CD4-positive, CD25-positive, alpha-beta regulatory T cell (primary cell): ENCODE results near the gene TNIK. TPM values are rescaled to one million over a fixed set of nuclear protein-coding genes. Genes with fewer than 3 reads are reported as not detected.

ENCODE experiments used
- ATAC-seq, 2 donors: fragments of 150-1000 bp; cut with Tn5 transposase; one replicate each; pipeline ENCODE4 v1.10.0; 2021; ENCODE audit warnings: low read depth in 2 of 2, moderate number of reproducible peaks in 2 of 2, moderate library complexity in 1 of 2
- DNase-seq, 3 donors: peaks; one replicate each; pipeline versions ENCODE4 v3.0.0 to v3.0.0-alpha.2; 2012 to 2022; ENCODE audit warnings: mixed read lengths in 1 of 3
- H3K27ac ChIP-seq: one replicate; pipeline ENCODE4 v1.7.0; 2013; ENCODE audit warnings: mild to moderate bottlenecking, low read length; ENCODE audit not compliant: insufficient read depth, poor library complexity, severe bottlenecking
- H3K27me3 ChIP-seq: one replicate; pipeline ENCODE4 v1.7.0; 2013; ENCODE audit warnings: low read length; ENCODE audit not compliant: control insufficient read depth, insufficient read depth
- H3K36me3 ChIP-seq: one replicate; pipeline ENCODE4 v1.7.0; 2013; ENCODE audit warnings: mild to moderate bottlenecking, low read length, moderate library complexity; ENCODE audit not compliant: control insufficient read depth, insufficient read depth
- H3K4me1 ChIP-seq: 2 replicates; pipeline ENCODE4 v1.7.0; 2013; ENCODE audit warnings: mild to moderate bottlenecking, low read length; ENCODE audit not compliant: insufficient read depth, control insufficient read depth, poor library complexity, severe bottlenecking
- H3K4me3 ChIP-seq: one replicate; pipeline ENCODE4 v1.7.0; 2013; ENCODE audit warnings: low read depth, mild to moderate bottlenecking, low read length, moderate library complexity
- H3K9me3 ChIP-seq, 2 experiments: 1 replicate in 1 of 2; 2 replicates in 1 of 2; pipeline ENCODE4 v1.7.0; 2013; ENCODE audit warnings: low read length in 2 of 2, mild to moderate bottlenecking in 1 of 2, moderate library complexity in 1 of 2; ENCODE audit not compliant: control insufficient read depth in 2 of 2
- H3K27ac Mint-ChIP-seq, 3 donors: one replicate each; pipeline ENCODE4 v1.8.0; 2020 to 2022; ENCODE audit warnings: mild to moderate bottlenecking in 3 of 3, mixed read lengths in 3 of 3, moderate library complexity in 2 of 3
- H3K27me3 Mint-ChIP-seq: one replicate; pipeline ENCODE4 v1.8.0; 2022; ENCODE audit warnings: mild to moderate bottlenecking, mixed read lengths
- H3K36me3 Mint-ChIP-seq: one replicate; pipeline ENCODE4 v1.8.0; 2020; ENCODE audit warnings: mixed read lengths
- H3K4me1 Mint-ChIP-seq, 4 donors: one replicate each; pipeline ENCODE4 v1.8.0; 2020 to 2022; ENCODE audit warnings: mixed read lengths in 4 of 4, mild to moderate bottlenecking in 1 of 4
- H3K4me3 Mint-ChIP-seq, 4 donors: one replicate each; pipeline ENCODE4 v1.8.0; 2020 to 2022; ENCODE audit warnings: mild to moderate bottlenecking in 4 of 4, mixed read lengths in 4 of 4, moderate library complexity in 3 of 4
- H3K9me3 Mint-ChIP-seq, 7 donors: one replicate each; pipeline ENCODE4 v1.8.0; 2020 to 2022; ENCODE audit warnings: mixed read lengths in 7 of 7, mild to moderate bottlenecking in 3 of 7, moderate library complexity in 2 of 7
- polyA plus RNA-seq, 4 donors: library from polyadenylated mRNA; unstranded; fragments of 300-500 nt; fragmentation: Illumina TruSeq; gene quantifications; one replicate each; pipeline ENCODE4 v1.2.3, GENCODE V29; 2021
- total RNA-seq: library from RNA; stranded (reverse); gene quantifications from one replicate; pipeline ENCODE4 v1.2.3, GENCODE V29; 2022

Gene TNIK
- total and polyA plus RNA-seq, 5 donors from 2014 or later: 14.7 to 162 (median 22.3) TPM

DNA sequence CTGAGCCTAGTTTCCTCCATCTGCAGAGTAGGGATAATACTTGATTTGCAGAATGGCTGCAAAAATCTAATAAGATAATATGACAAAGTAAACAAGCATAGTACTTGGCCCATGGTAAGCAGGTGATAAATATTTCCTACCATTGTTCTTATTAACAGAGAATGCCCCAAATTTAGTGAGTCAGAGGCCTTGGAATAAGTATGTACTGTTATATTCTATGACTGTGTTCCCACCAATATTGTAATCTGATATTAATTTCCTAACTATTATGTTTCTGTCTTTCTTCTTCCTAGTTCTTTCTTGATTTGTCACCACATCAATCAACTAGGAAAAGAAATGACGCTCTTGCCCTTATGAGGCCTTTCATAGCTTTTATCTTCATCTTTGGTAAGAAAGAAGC is 255.3 kb downstream of the TNIK start:
- Histone ChIP-seq H3K27ac (no peak overlapping the region), H3K27me3 (no peaks in the 10 kb centered on the region), H3K9me3 (no peaks in the 10 kb centered on the region), H3K4me1 (no peaks in the 10 kb centered on the region), H3K4me3 (no peak overlapping the region), H3K36me3 (peaks cover 39% of the 10 kb centered on the region)
- Mint-ChIP-seq H3K4me1 (peaks cover 7 to 26% (median 13%) of the 10 kb centered on the region in 4 donors), H3K27ac (peak overlapping the region in 2 of 3 donors; percentile 23 to 52), H3K4me3 (no peak overlapping the region), H3K27me3 (no peaks in the 10 kb centered on the region), H3K36me3 (peaks cover 63% of the 10 kb centered on the region), H3K9me3 (peaks cover 0 to 1% (median 0%) of the 10 kb centered on the region in 7 donors)
- no peak for DNase-seq
- no peak for ATAC-seq

DNA sequence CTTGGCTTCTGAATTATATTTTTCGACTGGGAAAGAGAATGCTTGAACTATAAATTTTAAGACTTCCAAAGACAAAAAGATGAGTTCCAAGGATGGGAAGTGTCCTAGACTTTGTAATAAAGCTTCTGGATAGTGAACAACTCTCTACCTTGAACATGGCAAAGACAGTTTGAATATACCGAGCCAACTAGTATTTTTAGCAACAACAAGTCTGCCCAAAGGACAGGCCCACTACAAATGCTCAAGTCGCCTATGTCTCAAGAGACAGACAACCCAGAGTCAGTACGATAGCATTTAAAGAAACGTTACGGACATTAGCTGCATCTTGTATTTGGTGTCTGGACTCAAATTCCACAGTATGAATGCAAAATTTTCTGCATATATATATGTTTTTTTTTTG is 258.4 kb downstream of the TNIK start:
- Histone ChIP-seq H3K4me1 (no peaks in the 10 kb centered on the region), H3K36me3 (peaks cover 30% of the 10 kb centered on the region), H3K9me3 (no peaks in the 10 kb centered on the region), H3K27me3 (no peaks in the 10 kb centered on the region), H3K27ac (no peak overlapping the region), H3K4me3 (no peak overlapping the region)
- DNase-seq (no peak), ATAC-seq (no peak)
- Mint-ChIP-seq H3K27ac (no peak overlapping the region), H3K9me3 (peaks cover 0 to 4% (median 0%) of the 10 kb centered on the region in 7 donors), H3K4me3 (no peak overlapping the region), H3K36me3 (peaks cover 67% of the 10 kb centered on the region), H3K27me3 (no peaks in the 10 kb centered on the region), H3K4me1 (peaks cover 16 to 40% (median 23%) of the 10 kb centered on the region in 4 donors)

DNA sequence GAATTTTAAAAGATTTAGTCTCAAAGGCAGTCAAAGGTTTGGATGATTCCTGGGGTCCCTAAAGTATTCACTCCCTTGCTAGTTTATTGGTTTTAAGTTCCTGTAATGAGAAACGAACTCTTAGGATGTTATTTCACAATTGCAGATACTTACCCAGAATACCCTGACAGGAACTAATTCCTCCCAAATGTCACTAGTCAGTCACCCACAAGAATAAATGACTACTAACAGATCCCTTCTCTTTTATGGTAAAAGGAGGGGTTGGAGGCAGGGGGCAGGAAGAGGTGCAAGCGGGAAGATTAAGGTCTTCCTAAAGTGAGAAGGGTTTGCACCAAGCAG is 259.5 kb downstream of the TNIK start:
- no peak overlapping the region for H3K4me3 Mint-ChIP-seq
- no peak for DNase-seq
- no peak for ATAC-seq
- H3K36me3 Mint-ChIP-seq: peaks cover 65% of the 10 kb centered on the region
- Histone ChIP-seq H3K4me1 (no peaks in the 10 kb centered on the region), H3K9me3 (no peaks in the 10 kb centered on the region), H3K27me3 (no peaks in the 10 kb centered on the region), H3K36me3 (peaks cover 21% of the 10 kb centered on the region), H3K27ac (no peak overlapping the region), H3K4me3 (no peak overlapping the region)
- peaks cover 0 to 4% (median 0%) of the 10 kb centered on the region in 7 donors for H3K9me3 Mint-ChIP-seq
- H3K4me1 Mint-ChIP-seq: peaks cover 16 to 37% (median 26%) of the 10 kb centered on the region in 4 donors
- H3K27ac Mint-ChIP-seq: no peak overlapping the region
- H3K27me3 Mint-ChIP-seq: no peaks in the 10 kb centered on the region

DNA sequence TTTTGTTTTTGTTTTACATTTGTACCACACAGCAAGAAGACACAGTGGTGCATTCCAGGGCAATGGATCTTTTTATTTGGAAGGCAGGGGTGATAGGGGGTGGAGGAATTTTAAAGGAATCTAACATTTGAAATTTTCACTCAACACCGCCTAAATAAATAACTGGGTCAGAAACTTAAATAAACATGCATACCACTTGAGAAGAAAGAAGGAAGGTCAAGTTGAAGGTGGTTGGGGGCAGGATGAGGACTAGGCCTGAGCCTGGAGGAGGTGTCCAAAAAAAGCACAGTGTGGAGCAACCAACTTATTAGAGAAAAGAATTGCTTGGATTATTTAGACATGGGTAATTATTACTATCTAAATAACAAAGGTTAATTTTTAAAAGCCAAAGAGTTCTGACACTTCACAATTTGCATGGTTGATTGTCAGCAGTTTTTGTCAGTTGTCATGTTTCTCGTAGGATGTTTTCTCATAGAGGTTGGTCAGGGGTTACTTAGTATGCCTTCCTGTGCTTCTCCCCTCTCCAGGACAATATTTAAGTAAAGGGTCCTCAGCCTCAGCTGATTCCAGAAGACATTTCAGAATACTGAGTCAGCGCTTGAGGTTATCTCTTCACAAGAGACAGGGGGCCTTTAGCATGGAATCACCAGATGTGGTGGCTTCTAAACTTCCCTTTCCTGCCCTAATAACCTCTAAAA is 260.0 kb downstream of the TNIK start:
- Mint-ChIP-seq H3K4me1 (peaks cover 16 to 32% (median 27%) of the 10 kb centered on the region in 4 donors), H3K27me3 (no peaks in the 10 kb centered on the region), H3K9me3 (peaks cover 0 to 4% (median 0%) of the 10 kb centered on the region in 7 donors), H3K36me3 (peaks cover 60% of the 10 kb centered on the region), H3K4me3 (no peak overlapping the region), H3K27ac (peak overlapping the region in 1 of 3 donors; percentile 6)
- Histone ChIP-seq H3K4me3 (no peak overlapping the region), H3K9me3 (no peaks in the 10 kb centered on the region), H3K27me3 (no peaks in the 10 kb centered on the region), H3K27ac (no peak overlapping the region), H3K4me1 (no peaks in the 10 kb centered on the region), H3K36me3 (peaks cover 17% of the 10 kb centered on the region)
- DNase-seq (no peak), ATAC-seq (no peak)

DNA sequence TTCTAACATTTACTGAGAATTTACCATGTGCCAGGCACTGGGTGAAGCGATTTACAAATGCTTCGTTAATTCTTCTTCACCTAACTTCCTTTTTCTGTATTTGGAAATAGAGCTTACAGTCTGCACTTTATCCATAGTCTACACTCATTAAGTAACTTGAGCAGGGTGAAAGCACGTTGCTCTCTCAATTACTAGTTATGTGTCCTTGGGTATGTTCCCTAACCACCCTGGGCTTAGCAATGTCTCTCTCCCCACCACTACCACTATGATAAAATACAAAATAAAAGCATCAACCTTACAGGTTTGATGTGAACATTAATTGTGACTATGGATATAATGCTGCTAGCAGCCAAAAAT is 260.8 kb downstream of the TNIK start:
- Histone ChIP-seq H3K9me3 (no peaks in the 10 kb centered on the region), H3K27ac (no peak overlapping the region), H3K36me3 (peaks cover 13% of the 10 kb centered on the region), H3K4me1 (no peaks in the 10 kb centered on the region), H3K4me3 (no peak overlapping the region), H3K27me3 (no peaks in the 10 kb centered on the region)
- DNase-seq: no peak
- peaks cover 55% of the 10 kb centered on the region for H3K36me3 Mint-ChIP-seq
- H3K9me3 Mint-ChIP-seq: peaks cover 0 to 4% (median 0%) of the 10 kb centered on the region in 7 donors
- peak overlapping the region in 2 of 3 donors; percentile 6 to 16 for H3K27ac Mint-ChIP-seq
- peaks cover 16 to 29% (median 27%) of the 10 kb centered on the region in 4 donors for H3K4me1 Mint-ChIP-seq
- no peak overlapping the region for H3K4me3 Mint-ChIP-seq
- no peak for ATAC-seq
- H3K27me3 Mint-ChIP-seq: no peaks in the 10 kb centered on the region

DNA sequence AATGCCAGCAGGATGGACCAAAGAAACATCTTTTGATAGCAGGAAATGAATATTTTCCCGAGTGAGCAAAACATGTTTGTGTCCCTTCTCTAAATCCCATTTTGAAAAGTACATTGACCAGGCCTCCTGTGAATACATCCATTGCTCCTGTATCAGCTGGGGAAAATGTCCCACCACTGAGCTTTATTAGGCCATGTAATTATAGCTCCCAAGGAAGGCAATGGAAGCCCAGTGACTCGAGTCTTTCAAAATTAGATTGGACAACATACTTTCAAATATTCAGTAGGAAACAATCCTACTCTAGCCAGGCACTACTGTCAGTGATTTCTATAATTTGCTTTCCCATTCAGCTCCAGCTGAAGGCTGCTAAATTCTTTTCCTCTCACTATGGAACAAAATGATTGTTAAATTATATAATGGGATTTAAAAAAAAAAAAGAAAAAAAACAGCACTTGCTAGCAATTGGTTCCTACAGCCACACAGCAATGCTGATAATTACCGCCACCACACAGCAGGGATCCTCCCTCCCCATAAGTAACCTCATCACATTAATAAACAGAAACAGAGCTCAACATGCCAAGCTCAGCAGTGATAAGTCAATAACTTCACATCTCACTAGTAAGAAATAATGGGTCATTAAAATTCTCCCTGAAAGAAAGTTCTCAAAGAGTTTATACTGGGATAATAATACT is 261.3 kb downstream of the TNIK start:
- Mint-ChIP-seq H3K4me1 (peaks cover 20 to 34% (median 24%) of the 10 kb centered on the region in 4 donors), H3K27ac (peak overlapping the region in 1 of 3 donors; percentile 42), H3K4me3 (no peak overlapping the region), H3K27me3 (no peaks in the 10 kb centered on the region), H3K9me3 (peaks cover 0 to 4% (median 0%) of the 10 kb centered on the region in 7 donors), H3K36me3 (peaks cover 55% of the 10 kb centered on the region)
- ATAC-seq: no peak
- Histone ChIP-seq H3K27ac (no peak overlapping the region), H3K4me1 (no peaks in the 10 kb centered on the region), H3K27me3 (no peaks in the 10 kb centered on the region), H3K4me3 (no peak overlapping the region), H3K9me3 (no peaks in the 10 kb centered on the region), H3K36me3 (peaks cover 12% of the 10 kb centered on the region)
- DNase-seq: no peak

DNA sequence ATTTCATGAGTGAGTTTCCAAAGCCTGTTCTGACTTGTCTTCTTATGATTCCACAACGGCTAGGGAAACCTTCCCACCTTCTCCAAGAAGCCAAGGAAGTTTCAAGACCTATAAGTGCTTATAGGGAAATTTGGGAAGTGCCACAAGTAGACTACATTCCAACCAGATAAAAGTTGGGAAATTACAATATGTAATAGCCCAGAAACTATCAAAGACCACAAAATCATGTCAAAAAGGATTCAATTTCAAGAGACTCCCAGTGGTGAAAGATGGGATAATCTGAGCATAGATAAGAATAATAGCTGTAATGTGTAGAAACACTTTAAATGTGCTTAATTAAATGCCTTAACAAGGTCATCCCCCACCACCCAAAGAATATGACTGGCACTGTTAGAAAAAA is 264.5 kb downstream of the TNIK start:
- H3K4me3 ChIP-seq: no peak overlapping the region
- no peak overlapping the region for H3K4me3 Mint-ChIP-seq
- peaks cover 45% of the 10 kb centered on the region for H3K36me3 Mint-ChIP-seq
- H3K36me3 ChIP-seq: peaks cover 9% of the 10 kb centered on the region
- H3K9me3 ChIP-seq: no peaks in the 10 kb centered on the region
- no peak overlapping the region for H3K27ac ChIP-seq
- H3K27me3 Mint-ChIP-seq: no peaks in the 10 kb centered on the region
- ATAC-seq (no peak), DNase-seq (no peak)
- no peak overlapping the region for H3K27ac Mint-ChIP-seq
- peaks cover 26 to 30% (median 27%) of the 10 kb centered on the region in 4 donors for H3K4me1 Mint-ChIP-seq
- no peaks in the 10 kb centered on the region for H3K27me3 ChIP-seq
- H3K4me1 ChIP-seq: no peaks in the 10 kb centered on the region
- peaks cover 0 to 4% (median 0%) of the 10 kb centered on the region in 7 donors for H3K9me3 Mint-ChIP-seq
